Mesodermal cell (in vitro differentiated cells): ENCODE data around the gene ZGLP1.
A peak's percentile ranks its signal among the peaks of the same experiment; 100 is the strongest.

Experiments used
- H3K27ac ChIP-seq: 2 replicates; pipeline ENCODE4 v1.7.0; 2013; ENCODE audit warnings: mild to moderate bottlenecking, low read depth, low read length, moderate library complexity; ENCODE audit not compliant: severe bottlenecking
- H3K36me3 ChIP-seq: 2 replicates; pipeline ENCODE4 v1.7.1; 2013; ENCODE audit warnings: mild to moderate bottlenecking, low read length, moderate library complexity; ENCODE audit not compliant: control insufficient read depth, insufficient read depth
- H3K4me1 ChIP-seq: one replicate; pipeline ENCODE4 v1.7.1; 2013; ENCODE audit warnings: mild to moderate bottlenecking, low read length; ENCODE audit not compliant: insufficient read depth, control insufficient read depth, poor library complexity, severe bottlenecking
- H3K4me3 ChIP-seq: 2 replicates; pipeline ENCODE4 v1.7.0; 2013; ENCODE audit warnings: low read length, control low read depth, mild to moderate bottlenecking; ENCODE audit not compliant: insufficient read depth, poor library complexity, severe bottlenecking; ENCODE audit errors: extremely low read depth
- H3K9me3 ChIP-seq: 2 replicates; pipeline ENCODE4 v1.7.1; 2013; ENCODE audit warnings: mild to moderate bottlenecking, low read length, moderate library complexity; ENCODE audit not compliant: control insufficient read depth
- WGBS, 2 experiments: methylation state at CpG; one replicate each; pipeline ENCODE4 v1.1.5; 2013; ENCODE audit warnings: missing lambda C conversion rate in 2 of 2; ENCODE audit not compliant: insufficient coverage in 2 of 2; 5-methylcytosine and 5-hydroxymethylcytosine counted together

The ZGLP1 gene

DNA sequence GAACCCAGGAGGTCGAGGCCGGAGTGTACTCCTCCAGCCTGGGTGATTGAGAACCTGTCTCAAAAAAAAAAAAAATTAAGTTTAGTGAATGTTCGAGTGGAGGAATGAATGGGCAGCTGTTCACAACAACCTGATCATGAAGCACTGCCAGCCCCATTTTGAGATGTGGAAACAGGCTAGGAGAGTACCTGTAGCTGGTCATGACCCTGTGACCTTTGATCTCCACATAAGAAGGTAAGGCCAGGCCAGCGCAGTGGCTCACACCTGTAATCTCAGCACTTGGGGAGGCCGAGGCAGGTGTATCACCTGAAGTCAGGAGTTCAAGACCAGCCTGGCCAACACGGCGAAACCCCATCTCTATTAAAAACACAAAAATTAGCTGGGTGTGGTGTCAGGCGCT, 16.1 kb upstream of the ZGLP1 start:
- no peak overlapping the region for H3K27ac ChIP-seq
- H3K4me3 ChIP-seq, result no peak overlapping the region
- peaks cover 98% of the 10 kb centered on the region for H3K36me3 ChIP-seq
- WGBS, 2 experiments, result 92 to 96% methylated on average over 5 to 7 of the region's 8 CpGs
- no peaks in the 10 kb centered on the region for H3K9me3 ChIP-seq
- H3K4me1 ChIP-seq, result no peaks in the 10 kb centered on the region

DNA sequence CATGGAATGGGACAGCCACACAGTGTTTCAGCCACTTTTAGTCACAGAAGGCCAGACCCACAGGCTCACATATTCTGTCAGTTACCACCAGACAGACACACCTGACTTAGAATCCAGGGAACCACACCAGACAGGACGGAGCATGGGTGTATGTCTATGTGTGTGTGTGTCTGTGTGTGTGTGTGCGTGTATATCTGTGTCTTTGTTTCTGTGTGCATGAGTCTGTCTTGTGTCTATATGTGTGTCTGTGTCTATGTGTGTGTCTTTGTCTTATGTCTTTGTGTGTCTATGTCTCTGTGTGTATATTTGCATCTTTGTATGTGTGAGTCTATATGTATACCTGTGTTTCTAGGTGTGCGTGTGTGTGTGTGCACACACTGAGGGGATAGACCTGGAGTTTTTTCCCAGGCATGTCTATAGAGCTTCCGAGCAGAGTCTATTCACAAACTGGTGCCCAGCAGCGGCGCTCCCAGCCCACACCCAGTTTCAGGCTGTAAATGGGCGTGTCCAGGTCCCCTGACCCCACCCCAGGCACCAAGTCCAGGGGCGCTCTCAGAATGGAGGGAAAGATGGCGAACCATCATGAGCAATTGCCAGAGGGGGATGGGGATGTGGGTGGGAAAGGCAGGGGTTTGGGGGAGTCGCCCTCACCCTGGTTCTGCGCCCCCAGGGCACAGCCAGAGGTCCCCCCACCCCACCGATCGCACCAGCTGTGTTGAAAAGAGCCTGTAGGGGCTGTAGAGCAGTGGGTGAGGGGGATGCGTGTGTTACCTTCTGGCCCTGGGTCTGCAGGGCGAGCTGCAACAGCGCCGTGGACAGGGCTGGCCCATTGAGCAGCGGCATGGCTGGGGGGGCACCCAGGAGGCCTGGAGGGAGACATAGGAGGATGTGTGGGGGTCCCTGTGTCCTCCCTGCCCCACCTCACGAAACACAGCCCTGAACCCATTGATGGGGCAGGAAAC, 12.5 kb upstream of the ZGLP1 start:
- H3K9me3 ChIP-seq, result no peaks in the 10 kb centered on the region
- WGBS, 2 experiments, result 96 to 98% methylated on average over 9 to 18 of the region's 19 CpGs
- no peaks in the 10 kb centered on the region for H3K4me1 ChIP-seq
- H3K27ac ChIP-seq, result no peak overlapping the region
- peaks cover 97% of the 10 kb centered on the region for H3K36me3 ChIP-seq
- H3K4me3 ChIP-seq, result no peak overlapping the region

DNA sequence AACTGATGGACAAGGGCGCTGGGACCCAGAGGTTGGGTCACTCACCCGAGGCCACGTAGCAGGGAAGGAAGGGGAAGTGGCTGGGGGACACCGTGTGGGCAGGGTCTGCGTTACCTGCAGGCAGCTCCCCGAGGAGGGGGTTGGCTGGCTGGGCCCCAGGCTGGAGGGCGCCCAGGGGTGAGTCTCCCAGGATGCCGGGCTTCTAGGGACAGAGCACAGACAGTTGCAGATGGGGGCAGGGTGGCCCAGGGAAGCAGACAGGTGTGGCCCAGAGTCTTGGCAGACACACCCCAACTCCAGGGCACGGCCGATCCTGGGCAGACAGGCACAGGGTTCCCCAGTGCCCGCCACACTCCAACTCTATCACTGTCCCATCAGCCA, 11.8 kb upstream of the ZGLP1 start:
- no peaks in the 10 kb centered on the region for H3K4me1 ChIP-seq
- H3K4me3 ChIP-seq, result no peak overlapping the region
- no peaks in the 10 kb centered on the region for H3K9me3 ChIP-seq
- 94 to 98% methylated on average over 9 of the region's 11 CpGs for WGBS, 2 experiments
- H3K36me3 ChIP-seq, result peaks cover 98% of the 10 kb centered on the region
- no peak overlapping the region for H3K27ac ChIP-seq

DNA sequence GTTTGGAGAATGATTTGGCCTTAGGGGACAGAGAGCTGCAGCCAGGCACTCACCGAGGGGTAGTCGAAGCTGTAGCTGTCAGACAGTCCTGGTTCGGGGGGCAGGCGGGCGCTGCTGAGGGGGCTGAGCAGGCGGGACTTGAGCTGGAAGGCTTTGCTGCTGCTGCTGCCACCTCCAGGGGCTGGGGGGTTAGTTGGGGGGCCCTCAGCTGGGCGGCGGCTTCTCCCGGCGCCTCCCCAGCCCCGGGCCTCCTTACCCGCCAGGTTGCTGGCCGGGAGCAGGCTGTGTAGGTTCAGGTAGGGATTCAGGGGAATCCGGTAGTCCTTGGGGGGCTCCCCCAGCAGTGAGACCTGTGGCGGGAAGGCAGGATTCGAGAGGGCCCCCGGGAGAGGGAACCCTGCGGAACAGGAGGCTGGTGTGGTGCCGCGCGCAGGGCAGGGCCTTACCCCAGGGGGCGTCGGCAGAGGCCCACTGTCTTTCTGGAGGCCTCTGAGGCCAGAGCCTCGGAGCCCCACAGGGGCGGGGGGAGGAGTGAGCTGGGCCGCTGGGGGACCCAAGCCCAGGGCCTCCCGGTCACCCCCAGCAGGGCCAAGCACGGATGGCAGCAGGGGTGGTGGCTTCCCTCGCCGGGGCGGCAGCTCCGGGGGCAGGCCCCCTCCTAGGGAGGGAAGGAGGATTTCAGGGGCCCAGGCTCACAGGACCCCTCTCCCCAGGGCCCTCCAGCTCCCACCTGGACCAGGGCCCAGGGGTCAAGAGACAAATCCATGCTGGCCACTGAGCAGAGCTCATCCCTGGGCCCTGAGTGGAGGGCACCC, 11.2 kb upstream of the ZGLP1 start:
- 97% methylated on average over 12 to 14 of the region's 32 CpGs for WGBS, 2 experiments
- H3K36me3 ChIP-seq, result peaks cover 95% of the 10 kb centered on the region

DNA sequence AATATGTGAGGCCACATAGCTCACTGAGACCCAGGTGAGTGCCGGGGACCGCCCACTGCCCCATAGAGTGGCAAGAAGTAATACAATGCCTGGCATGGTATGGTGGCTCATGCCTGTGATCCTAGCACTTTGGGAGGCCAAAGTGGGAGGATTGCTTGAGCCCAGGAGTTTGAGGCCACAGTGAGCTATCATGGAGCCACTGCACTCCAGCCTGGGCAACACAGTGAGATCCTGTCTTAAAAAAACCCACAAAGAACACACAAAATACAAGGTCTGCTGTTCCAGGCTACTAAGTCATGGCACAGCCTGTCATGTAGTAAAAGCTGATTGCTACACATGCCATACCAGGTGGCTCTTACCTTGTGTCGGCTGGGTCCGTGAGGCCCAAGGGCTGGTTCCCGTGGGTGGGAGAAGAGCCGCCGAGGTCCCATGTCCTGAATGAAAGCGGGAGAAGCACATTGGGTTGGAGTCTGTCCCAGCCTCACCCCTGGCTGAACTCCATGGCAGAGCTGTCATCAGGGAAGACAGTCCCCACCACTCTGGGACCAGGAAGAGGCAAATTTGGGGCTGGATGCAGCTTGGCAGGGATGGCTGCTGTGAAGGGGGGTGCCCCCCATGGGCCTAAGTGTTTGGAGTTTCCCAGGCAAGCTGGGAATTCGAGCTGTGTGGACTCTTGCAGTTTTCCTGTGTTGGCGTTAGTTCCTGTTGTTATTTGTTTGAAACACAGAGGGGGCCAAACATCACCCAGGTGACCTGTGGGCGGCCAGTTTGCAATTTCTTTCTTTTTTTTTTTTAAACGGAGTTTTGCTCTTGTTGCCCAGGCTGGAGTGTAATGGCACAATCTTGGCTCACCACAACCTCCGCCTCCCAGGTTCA, 9.4 kb upstream of the ZGLP1 start:
- H3K9me3 ChIP-seq, result no peaks in the 10 kb centered on the region
- 97 to 98% methylated on average over 8 to 11 of the region's 13 CpGs for WGBS, 2 experiments
- H3K36me3 ChIP-seq, result peaks cover 82% of the 10 kb centered on the region
- H3K4me1 ChIP-seq, result peaks cover 4% of the 10 kb centered on the region
- H3K4me3 ChIP-seq, result no peak overlapping the region
- H3K27ac ChIP-seq, result no peak overlapping the region

More for the DNA sequence above, 11.2 kb upstream of the ZGLP1 start:
- H3K4me3 ChIP-seq, result no peak overlapping the region
- H3K4me1 ChIP-seq, result peaks cover 4% of the 10 kb centered on the region
- H3K9me3 ChIP-seq, result no peaks in the 10 kb centered on the region
- no peak overlapping the region for H3K27ac ChIP-seq

DNA sequence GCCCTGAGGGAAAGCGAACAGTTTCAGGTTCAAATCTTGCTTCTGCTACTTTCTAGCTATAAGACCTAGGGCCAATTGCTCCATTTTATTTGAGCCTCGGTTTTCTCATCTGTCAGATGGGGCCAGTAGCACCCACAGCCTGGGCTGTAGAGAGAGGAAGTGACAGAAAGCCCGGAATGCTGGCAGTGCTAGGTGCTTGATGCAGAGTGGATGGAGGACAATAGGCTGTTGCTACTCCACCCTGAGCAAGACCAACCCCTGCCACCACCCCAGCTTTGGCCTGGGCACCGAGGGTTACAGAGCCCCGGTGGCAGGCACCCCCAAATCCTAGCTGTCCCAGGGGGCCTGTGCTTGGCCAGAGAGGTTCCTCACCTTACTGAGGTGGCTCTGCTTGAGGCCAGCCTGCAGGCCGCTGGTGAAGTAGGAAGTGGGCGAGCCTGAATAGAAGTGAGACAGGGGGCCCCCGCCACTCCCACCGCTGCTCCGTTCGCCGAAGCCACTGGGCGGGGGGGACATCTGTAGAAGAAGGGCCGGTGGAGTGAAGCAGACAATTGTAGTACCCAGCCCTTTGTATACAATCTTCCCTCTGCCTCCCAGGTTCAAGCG, 8.3 kb upstream of the ZGLP1 start:
- 96% methylated on average over 9 to 13 of the region's 15 CpGs for WGBS, 2 experiments

DNA sequence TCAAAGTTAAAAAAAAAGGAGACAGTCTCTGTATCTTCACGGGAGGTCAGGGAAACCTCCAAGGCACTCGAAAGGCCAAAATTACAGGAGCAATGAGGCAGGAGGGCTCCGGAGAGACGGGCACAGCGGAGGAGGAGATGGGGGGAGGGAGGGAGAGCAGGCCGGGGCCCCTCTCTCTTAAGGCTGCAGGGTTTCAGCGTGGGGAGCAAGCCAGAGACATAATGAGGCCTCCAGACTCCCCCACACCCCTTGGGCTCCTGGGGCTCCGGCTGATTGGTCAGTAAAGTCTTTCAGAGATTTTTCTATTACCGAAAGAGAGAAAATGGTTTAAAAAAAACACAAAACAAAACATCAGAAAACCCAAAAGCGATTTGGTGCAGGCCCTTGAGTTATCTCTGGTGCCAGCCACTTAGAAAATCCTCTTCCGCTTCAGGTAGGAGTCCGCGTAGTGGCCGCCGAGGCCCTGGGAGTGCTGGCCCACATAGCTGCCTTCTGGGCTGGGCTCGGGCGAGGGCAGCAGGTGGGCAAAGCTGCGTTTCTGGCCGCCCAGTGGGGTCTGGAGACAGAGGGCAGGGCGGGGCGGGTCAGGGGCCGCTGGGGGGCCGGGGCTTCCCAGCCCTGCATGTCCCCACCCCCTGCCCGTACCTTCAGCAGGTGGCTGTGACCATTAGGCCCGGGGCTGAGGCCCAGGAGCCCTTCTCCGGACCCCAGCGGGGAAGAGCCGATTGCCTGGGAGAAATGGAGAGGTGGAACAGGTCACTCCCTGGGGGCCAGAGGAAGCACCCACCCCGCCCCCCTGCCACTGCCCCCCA, 7.6 kb upstream of the ZGLP1 start:
- WGBS, 2 experiments, result 95% methylated on average over 18 to 23 of the region's 29 CpGs
- peak overlapping the region; percentile 29 for H3K27ac ChIP-seq
- H3K9me3 ChIP-seq, result no peaks in the 10 kb centered on the region
- H3K36me3 ChIP-seq, result peaks cover 66% of the 10 kb centered on the region
- H3K4me1 ChIP-seq, result peaks cover 4% of the 10 kb centered on the region
- H3K4me3 ChIP-seq, result no peak overlapping the region

More for the DNA sequence above, 8.3 kb upstream of the ZGLP1 start:
- H3K4me1 ChIP-seq, result peaks cover 4% of the 10 kb centered on the region
- no peak overlapping the region for H3K4me3 ChIP-seq
- no peaks in the 10 kb centered on the region for H3K9me3 ChIP-seq
- peaks cover 73% of the 10 kb centered on the region for H3K36me3 ChIP-seq
- H3K27ac ChIP-seq, result no peak overlapping the region

DNA sequence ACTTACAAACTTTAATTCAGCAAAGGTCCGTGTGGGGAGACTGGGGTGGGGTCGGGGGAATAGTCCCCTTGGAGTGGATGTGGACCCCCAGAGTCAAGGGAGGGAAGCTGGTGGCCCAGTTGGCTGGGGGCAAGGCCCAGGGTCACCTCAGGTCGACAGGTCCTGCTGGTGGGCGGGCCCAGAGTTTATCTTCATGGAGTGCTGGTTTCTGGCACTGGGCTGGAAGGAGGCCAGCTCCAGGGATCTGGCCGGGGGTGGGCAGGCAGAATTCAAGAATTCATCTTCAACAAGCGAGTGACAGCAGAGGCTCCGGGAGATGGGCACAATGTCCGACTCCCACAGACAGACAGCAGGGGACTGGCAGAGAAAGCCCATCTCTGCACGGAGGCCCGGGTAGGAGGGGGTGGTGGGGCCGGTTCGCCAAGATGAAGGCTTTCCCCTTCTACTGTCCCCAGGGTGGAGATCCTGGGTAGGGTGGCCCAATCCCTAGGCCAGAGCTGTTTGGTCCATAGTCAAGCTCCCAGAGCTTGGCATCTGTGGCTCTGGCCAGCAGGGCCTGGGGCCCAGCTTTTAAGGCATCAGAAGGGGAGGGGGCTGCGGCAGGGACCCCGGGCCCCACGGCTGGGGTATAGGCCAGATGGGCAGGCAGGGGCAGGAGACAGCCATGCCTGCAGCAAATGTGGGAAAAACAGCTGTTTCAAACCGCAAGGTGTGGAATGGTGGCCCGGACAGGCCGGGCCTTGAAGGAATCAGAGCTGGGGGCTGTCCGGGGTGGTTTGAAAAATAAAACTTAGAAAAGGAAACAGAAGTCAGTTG, 6.8 kb upstream of the ZGLP1 start:
- peak overlapping the region; percentile 36 for H3K27ac ChIP-seq
- no peaks in the 10 kb centered on the region for H3K9me3 ChIP-seq
- peaks cover 4% of the 10 kb centered on the region for H3K4me1 ChIP-seq
- H3K36me3 ChIP-seq, result peaks cover 58% of the 10 kb centered on the region
- WGBS, 2 experiments, result 87 to 90% methylated on average over 16 to 18 of the region's 19 CpGs
- H3K4me3 ChIP-seq, result peak overlapping the region; percentile 85
